ENCODE data around the gene MRTO4. TPM values are rescaled to one million over a fixed set of nuclear protein-coding genes. Genes with fewer than 3 reads are reported as not detected.

Gene MRTO4
- total and polyA plus RNA-seq, 10 of the 15 experiments (the other 5 are each of a cell fraction or from before 2014, with no cell fraction given) = 43.5 to 99.5 (median 69.7) TPM

DNA sequence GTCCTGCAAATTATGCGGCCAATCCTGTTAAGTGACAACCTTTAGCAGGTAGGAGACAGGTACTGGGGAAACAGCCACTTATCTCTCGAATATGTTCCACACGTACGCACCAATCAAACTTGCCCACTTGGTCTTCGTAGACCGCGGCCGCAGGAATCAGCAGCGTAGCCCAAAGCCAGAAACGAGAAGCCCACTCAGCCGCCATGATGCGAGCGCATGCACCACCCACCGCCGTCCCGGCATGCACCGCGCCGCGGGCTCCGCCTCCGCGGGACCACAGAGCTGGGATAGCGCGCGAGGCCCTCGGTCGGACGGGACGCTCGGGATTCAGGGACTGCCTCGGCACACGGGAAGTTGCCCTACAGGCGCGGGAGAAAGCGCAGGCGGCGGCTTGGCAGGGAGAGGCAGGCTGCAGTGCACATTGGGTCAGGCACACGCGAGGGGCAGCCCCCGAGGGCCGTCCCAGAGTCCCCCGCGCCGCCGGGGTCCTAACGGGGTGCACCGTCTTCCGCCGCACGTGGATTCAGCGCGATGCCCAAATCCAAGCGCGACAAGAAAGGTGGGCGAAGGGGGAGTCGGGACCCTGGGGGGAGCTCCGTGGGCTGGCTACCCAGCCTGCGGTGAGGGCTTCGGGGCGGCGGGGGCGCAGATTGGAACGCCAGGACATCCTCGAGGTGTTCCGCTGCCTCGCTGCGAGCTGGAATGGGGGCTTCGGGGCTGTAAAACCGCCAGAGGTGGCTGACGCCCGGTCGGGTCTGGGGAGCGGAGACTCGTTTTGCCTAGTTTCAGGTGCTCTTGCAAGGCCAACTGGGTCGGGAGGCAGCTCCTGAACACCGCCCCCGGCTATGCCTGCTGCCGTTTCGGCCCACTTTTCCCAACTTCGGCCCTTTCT, at the start of gene MRTO4, which contains the start of gene EMC1 (continued):
- TF ChIP-seq RELA (IDR thresholded peaks at IDR 0.05; ENCODE audit: borderline replicate concordance, partially characterized antibody) (peak; percentile 93), EZH2 (IDR thresholded peaks at IDR 0.05; ENCODE audit: borderline replicate concordance, control insufficient read depth, low read depth, low read length) (no peak), RCOR1 (conservative IDR thresholded peaks at IDR 0.05; ENCODE audit: low read depth, low read length) (0 out of 2 replicates have a peak, but pooled peaks have one; percentile 30), BMI1 (IDR thresholded peaks at IDR 0.05; ENCODE audit: borderline replicate concordance) (no peak), CEBPB (IDR thresholded peaks at IDR 0.05; ENCODE audit: borderline replicate concordance in 1 of 2, low read depth in 2 of 2, low read length in 2 of 2) (no peak), CREM (IDR thresholded peaks at IDR 0.05; ENCODE audit: low read depth) (0 out of 2 replicates have a peak, but pooled peaks have one; percentile 67), DPF2 (IDR thresholded peaks at IDR 0.05) (peak; percentile 82), ZNF24 (IDR thresholded peaks at IDR 0.05) (no peak), SMAD1 (IDR thresholded peaks at IDR 0.05; ENCODE audit: low read depth, partially characterized antibody) (no peak), POLR2A (IDR thresholded peaks at IDR 0.05; ENCODE audit: low read depth, low read length) (peak; percentile 99), HDAC2 (IDR thresholded peaks at IDR 0.05) (no peak), SREBF2 (IDR thresholded peaks at IDR 0.05; ENCODE audit: low read length) (no peak), ZNF217 (IDR thresholded peaks at IDR 0.05) (no peak), FOS (IDR thresholded peaks at IDR 0.05; ENCODE audit: borderline replicate concordance, extremely low read depth, insufficient read length) (no peak)
- TF ChIP-seq, protein P1, sequence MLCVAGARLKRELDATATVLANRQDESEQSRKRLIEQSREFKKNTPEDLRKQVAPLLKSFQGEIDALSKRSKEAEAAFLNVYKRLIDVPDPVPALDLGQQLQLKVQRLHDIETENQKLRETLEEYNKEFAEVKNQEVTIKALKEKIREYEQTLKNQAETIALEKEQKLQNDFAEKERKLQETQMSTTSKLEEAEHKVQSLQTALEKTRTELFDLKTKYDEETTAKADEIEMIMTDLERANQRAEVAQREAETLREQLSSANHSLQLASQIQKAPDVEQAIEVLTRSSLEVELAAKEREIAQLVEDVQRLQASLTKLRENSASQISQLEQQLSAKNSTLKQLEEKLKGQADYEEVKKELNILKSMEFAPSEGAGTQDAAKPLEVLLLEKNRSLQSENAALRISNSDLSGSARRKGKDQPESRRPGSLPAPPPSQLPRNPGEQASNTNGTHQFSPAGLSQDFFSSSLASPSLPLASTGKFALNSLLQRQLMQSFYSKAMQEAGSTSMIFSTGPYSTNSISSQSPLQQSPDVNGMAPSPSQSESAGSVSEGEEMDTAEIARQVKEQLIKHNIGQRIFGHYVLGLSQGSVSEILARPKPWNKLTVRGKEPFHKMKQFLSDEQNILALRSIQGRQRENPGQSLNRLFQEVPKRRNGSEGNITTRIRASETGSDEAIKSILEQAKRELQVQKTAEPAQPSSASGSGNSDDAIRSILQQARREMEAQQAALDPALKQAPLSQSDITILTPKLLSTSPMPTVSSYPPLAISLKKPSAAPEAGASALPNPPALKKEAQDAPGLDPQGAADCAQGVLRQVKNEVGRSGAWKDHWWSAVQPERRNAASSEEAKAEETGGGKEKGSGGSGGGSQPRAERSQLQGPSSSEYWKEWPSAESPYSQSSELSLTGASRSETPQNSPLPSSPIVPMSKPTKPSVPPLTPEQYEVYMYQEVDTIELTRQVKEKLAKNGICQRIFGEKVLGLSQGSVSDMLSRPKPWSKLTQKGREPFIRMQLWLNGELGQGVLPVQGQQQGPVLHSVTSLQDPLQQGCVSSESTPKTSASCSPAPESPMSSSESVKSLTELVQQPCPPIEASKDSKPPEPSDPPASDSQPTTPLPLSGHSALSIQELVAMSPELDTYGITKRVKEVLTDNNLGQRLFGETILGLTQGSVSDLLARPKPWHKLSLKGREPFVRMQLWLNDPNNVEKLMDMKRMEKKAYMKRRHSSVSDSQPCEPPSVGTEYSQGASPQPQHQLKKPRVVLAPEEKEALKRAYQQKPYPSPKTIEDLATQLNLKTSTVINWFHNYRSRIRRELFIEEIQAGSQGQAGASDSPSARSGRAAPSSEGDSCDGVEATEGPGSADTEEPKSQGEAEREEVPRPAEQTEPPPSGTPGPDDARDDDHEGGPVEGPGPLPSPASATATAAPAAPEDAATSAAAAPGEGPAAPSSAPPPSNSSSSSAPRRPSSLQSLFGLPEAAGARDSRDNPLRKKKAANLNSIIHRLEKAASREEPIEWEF (IDR thresholded peaks at IDR 0.05; ENCODE audit: insufficient replicate concordance, low read depth, low read length) = no peak
- TF ChIP-seq, protein P2, sequence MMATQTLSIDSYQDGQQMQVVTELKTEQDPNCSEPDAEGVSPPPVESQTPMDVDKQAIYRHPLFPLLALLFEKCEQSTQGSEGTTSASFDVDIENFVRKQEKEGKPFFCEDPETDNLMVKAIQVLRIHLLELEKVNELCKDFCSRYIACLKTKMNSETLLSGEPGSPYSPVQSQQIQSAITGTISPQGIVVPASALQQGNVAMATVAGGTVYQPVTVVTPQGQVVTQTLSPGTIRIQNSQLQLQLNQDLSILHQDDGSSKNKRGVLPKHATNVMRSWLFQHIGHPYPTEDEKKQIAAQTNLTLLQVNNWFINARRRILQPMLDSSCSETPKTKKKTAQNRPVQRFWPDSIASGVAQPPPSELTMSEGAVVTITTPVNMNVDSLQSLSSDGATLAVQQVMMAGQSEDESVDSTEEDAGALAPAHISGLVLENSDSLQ (IDR thresholded peaks at IDR 0.05) = no peak
- TF ChIP-seq, protein P3, sequence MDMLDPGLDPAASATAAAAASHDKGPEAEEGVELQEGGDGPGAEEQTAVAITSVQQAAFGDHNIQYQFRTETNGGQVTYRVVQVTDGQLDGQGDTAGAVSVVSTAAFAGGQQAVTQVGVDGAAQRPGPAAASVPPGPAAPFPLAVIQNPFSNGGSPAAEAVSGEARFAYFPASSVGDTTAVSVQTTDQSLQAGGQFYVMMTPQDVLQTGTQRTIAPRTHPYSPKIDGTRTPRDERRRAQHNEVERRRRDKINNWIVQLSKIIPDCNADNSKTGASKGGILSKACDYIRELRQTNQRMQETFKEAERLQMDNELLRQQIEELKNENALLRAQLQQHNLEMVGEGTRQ (IDR thresholded peaks at IDR 0.05; ENCODE audit: borderline replicate concordance, low read depth, low read length) = no peak; the same call in 1 of the 2 replicates
- TF ChIP-seq, protein P4, sequence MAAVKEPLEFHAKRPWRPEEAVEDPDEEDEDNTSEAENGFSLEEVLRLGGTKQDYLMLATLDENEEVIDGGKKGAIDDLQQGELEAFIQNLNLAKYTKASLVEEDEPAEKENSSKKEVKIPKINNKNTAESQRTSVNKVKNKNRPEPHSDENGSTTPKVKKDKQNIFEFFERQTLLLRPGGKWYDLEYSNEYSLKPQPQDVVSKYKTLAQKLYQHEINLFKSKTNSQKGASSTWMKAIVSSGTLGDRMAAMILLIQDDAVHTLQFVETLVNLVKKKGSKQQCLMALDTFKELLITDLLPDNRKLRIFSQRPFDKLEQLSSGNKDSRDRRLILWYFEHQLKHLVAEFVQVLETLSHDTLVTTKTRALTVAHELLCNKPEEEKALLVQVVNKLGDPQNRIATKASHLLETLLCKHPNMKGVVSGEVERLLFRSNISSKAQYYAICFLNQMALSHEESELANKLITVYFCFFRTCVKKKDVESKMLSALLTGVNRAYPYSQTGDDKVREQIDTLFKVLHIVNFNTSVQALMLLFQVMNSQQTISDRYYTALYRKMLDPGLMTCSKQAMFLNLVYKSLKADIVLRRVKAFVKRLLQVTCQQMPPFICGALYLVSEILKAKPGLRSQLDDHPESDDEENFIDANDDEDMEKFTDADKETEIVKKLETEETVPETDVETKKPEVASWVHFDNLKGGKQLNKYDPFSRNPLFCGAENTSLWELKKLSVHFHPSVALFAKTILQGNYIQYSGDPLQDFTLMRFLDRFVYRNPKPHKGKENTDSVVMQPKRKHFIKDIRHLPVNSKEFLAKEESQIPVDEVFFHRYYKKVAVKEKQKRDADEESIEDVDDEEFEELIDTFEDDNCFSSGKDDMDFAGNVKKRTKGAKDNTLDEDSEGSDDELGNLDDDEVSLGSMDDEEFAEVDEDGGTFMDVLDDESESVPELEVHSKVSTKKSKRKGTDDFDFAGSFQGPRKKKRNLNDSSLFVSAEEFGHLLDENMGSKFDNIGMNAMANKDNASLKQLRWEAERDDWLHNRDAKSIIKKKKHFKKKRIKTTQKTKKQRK (IDR thresholded peaks at IDR 0.05; ENCODE audit: low read depth, low read length) = no peak
- TF ChIP-seq, protein P5, sequence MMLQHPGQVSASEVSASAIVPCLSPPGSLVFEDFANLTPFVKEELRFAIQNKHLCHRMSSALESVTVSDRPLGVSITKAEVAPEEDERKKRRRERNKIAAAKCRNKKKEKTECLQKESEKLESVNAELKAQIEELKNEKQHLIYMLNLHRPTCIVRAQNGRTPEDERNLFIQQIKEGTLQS (IDR thresholded peaks at IDR 0.05; ENCODE audit: borderline replicate concordance, extremely low read depth, low read depth, low read length) = no peak

All from GM12878 (cell line).